Ishikawa (cell line): Measurements from ENCODE around the gene DLL4.

Experiments
- CEBPB ChIP-seq: IDR thresholded peaks from 2 replicates; pipeline ENCODE4 v1.6.1; 2012
- EP300 ChIP-seq: IDR thresholded peaks from 2 replicates; pipeline ENCODE4 v1.6.1; 2012; ENCODE audit warnings: borderline replicate concordance
- NFIC ChIP-seq: IDR thresholded peaks from 2 replicates; pipeline ENCODE4 v1.6.1; 2012
- RAD21 ChIP-seq: IDR thresholded peaks from 2 replicates; pipeline ENCODE4 v1.6.1; 2012; ENCODE audit warnings: low read depth
- TAF1 ChIP-seq: IDR thresholded peaks from 2 replicates; pipeline ENCODE4 v1.6.1; 2012; ENCODE audit warnings: low read depth, mild to moderate bottlenecking
- TCF12 ChIP-seq: IDR thresholded peaks from 2 replicates; pipeline ENCODE4 v1.6.1; 2012; ENCODE audit warnings: low read depth
- TEAD4 ChIP-seq: IDR thresholded peaks from 2 replicates; pipeline ENCODE4 v1.6.1; 2012
- YY1 ChIP-seq: IDR thresholded peaks from 2 replicates; pipeline ENCODE4 v1.6.1; 2012; ENCODE audit warnings: low read depth
- ZBTB7A ChIP-seq: IDR thresholded peaks from 2 replicates; pipeline ENCODE4 v1.6.1; 2012; ENCODE audit warnings: low read depth
- TF ChIP-seq, protein P1 (sequence below): IDR thresholded peaks from 2 replicates; pipeline ENCODE4 v1.6.1; 2012; ENCODE audit warnings: low read depth, mild to moderate bottlenecking
- TF ChIP-seq, protein P2 (sequence below): IDR thresholded peaks from 2 replicates; pipeline ENCODE4 v1.6.1; 2012

DNA sequence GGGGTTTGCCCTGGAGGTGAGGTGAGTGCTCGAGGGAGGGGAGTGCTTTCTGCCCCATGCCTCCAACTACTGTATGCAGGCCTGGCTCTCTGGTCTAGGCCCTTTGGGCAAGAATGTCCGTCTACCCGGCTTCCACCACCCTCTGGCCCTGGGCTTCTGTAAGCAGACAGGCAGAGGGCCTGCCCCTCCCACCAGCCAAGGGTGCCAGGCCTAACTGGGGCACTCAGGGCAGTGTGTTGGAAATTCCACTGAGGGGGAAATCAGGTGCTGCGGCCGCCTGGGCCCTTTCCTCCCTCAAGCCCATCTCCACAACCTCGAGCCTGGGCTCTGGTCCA lies 9.4 kb downstream of the DLL4 start:
- TF ChIP-seq TEAD4, result no peak
- TF ChIP-seq, protein P1, sequence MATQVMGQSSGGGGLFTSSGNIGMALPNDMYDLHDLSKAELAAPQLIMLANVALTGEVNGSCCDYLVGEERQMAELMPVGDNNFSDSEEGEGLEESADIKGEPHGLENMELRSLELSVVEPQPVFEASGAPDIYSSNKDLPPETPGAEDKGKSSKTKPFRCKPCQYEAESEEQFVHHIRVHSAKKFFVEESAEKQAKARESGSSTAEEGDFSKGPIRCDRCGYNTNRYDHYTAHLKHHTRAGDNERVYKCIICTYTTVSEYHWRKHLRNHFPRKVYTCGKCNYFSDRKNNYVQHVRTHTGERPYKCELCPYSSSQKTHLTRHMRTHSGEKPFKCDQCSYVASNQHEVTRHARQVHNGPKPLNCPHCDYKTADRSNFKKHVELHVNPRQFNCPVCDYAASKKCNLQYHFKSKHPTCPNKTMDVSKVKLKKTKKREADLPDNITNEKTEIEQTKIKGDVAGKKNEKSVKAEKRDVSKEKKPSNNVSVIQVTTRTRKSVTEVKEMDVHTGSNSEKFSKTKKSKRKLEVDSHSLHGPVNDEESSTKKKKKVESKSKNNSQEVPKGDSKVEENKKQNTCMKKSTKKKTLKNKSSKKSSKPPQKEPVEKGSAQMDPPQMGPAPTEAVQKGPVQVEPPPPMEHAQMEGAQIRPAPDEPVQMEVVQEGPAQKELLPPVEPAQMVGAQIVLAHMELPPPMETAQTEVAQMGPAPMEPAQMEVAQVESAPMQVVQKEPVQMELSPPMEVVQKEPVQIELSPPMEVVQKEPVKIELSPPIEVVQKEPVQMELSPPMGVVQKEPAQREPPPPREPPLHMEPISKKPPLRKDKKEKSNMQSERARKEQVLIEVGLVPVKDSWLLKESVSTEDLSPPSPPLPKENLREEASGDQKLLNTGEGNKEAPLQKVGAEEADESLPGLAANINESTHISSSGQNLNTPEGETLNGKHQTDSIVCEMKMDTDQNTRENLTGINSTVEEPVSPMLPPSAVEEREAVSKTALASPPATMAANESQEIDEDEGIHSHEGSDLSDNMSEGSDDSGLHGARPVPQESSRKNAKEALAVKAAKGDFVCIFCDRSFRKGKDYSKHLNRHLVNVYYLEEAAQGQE, result no peak
- TF ChIP-seq YY1, result no peak
- no peak for TF ChIP-seq EP300
- no peak for TF ChIP-seq TCF12
- no peak for TF ChIP-seq TAF1
- TF ChIP-seq, protein P2, sequence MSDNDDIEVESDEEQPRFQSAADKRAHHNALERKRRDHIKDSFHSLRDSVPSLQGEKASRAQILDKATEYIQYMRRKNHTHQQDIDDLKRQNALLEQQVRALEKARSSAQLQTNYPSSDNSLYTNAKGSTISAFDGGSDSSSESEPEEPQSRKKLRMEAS, result no peak
- TF ChIP-seq RAD21, result no peak
- TF ChIP-seq NFIC, result no peak
- no peak for TF ChIP-seq CEBPB
- no peak for TF ChIP-seq ZBTB7A
